Adipocyte (in vitro differentiated cells): Measurements from ENCODE around the gene TMEM140.
"Not testable (repeated sequence)": the region's sequence is repeated elsewhere in the genome, so short reads cannot be mapped to it uniquely, and the experiment has no call there.

Experiments used
- DNase-seq: peaks from one replicate; pipeline ENCODE4 v3.0.0-alpha.2; 2015; ENCODE audit warnings: low read depth
- H3K27me3 ChIP-seq: replicated peaks from 2 replicates; pipeline ENCODE4 v1.7.0; 2013; ENCODE audit warnings: mild to moderate bottlenecking, low read length, moderate library complexity; ENCODE audit not compliant: control insufficient read depth, insufficient read depth
- H3K36me3 ChIP-seq: 2 replicates; pipeline ENCODE4 v1.7.0; 2013; ENCODE audit warnings: low read length, mild to moderate bottlenecking, moderate library complexity; ENCODE audit not compliant: control insufficient read depth, insufficient read depth, severe bottlenecking
- H3K4me1 ChIP-seq: 2 replicates; pipeline ENCODE4 v1.7.0; 2013; ENCODE audit warnings: mild to moderate bottlenecking, low read length, moderate library complexity; ENCODE audit not compliant: control insufficient read depth, insufficient read depth
- H3K4me3 ChIP-seq: 2 replicates; pipeline ENCODE4 v1.7.0; 2013; ENCODE audit warnings: mild to moderate bottlenecking, low read length, moderate library complexity
- H3K9ac ChIP-seq: 2 replicates; pipeline ENCODE4 v1.7.0; 2013; ENCODE audit warnings: mild to moderate bottlenecking, low read length, moderate library complexity
- H3K9me3 ChIP-seq: 2 replicates; pipeline ENCODE4 v1.7.0; 2013; ENCODE audit warnings: mild to moderate bottlenecking, low read length, moderate library complexity; ENCODE audit not compliant: control insufficient read depth

TMEM140 gene

GRCh38 chr7:135147899-135148721 is at the start of gene TMEM140:
TSS of gene TMEM140 (plus strand) at chr7:135148072. CDS start at chr7:135164442, 16,370 bp downstream.
- Histone ChIP-seq H3K9ac (peak within 1 kb of the TSS; percentile 92), H3K9me3 (no peaks in the 10 kb centered on the region), H3K4me3 (peak within 1 kb of the TSS; percentile 83), H3K4me1 (peaks cover 30% of the 10 kb centered on the region), H3K27me3 (no peaks in the 10 kb centered on the region), H3K36me3 (peaks cover 21% of the 10 kb centered on the region)
- DNase-seq = peak; percentile 55

DNA sequence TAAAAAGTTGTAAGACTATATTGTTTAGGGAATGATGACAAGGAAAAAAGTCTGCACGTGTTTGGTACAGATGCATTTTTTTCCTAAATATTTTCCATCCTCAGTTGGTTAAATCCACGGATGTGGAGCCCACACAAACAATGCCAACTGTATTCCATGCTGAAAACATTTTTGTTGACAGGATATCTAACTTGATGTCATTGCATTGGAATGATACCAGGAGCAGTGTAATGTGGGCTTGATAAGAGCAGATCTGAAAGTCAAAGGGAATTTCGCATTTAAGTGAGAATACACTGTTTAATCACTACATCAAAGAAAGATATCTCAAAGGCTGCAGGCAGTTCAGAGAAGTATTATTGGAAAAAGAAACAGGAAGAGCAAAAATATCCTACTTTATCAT is 49.5 kb upstream of the TMEM140 start:
- H3K9ac ChIP-seq = no peak overlapping the region
- H3K9me3 ChIP-seq = no peaks in the 10 kb centered on the region
- peaks cover 7% of the 10 kb centered on the region for H3K4me1 ChIP-seq
- H3K36me3 ChIP-seq = no peaks in the 10 kb centered on the region
- DNase-seq = no peak
- H3K4me3 ChIP-seq = no peak overlapping the region
- no peaks in the 10 kb centered on the region for H3K27me3 ChIP-seq

- H3K36me3 ChIP-seq = no peaks in the 10 kb centered on the region
- DNase-seq = peak; percentile 65
- no peaks in the 10 kb centered on the region for H3K9me3 ChIP-seq
- peaks cover 7% of the 10 kb centered on the region for H3K4me1 ChIP-seq
- H3K27me3 ChIP-seq = no peaks in the 10 kb centered on the region
- no peak overlapping the region for H3K4me3 ChIP-seq
- H3K9ac ChIP-seq = no peak overlapping the region
Measured at GRCh38 chr7:135100856-135101255, 47.0 kb upstream of the TMEM140 start.

- Histone ChIP-seq H3K9ac (no peak overlapping the region), H3K36me3 (no peaks in the 10 kb centered on the region), H3K4me3 (no peak overlapping the region), H3K9me3 (no peaks in the 10 kb centered on the region), H3K4me1 (peaks cover 7% of the 10 kb centered on the region), H3K27me3 (no peaks in the 10 kb centered on the region)
- DNase-seq = no peak
Measured at GRCh38 chr7:135102372-135102771, 45.5 kb upstream of the TMEM140 start.

DNA sequence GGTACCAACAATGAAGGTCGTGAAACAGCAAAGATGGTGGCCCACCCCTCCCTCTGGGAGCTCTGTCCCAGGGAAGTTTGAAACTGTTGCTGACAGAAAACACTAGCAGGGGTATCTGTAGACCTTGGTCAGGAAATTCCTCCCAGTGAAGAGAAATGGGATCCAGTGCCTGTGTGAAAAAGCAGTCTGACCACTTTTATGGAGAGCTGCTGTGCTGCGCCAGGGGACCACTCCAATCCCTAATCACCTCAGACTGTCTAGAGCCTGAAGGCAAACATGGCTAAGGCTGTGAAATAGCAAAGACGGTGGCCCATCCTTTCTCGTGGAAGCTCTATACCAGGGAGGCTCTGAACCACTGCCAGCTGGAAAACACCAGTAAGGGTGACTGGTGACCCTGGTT is 38.3 kb upstream of the TMEM140 start:
- H3K36me3 ChIP-seq = no peaks in the 10 kb centered on the region
- no peak overlapping the region for H3K4me3 ChIP-seq
- H3K9ac ChIP-seq = no peak overlapping the region
- H3K9me3 ChIP-seq = no peaks in the 10 kb centered on the region
- DNase-seq = no peak
- peaks cover 6% of the 10 kb centered on the region for H3K4me1 ChIP-seq
- no peaks in the 10 kb centered on the region for H3K27me3 ChIP-seq

DNA sequence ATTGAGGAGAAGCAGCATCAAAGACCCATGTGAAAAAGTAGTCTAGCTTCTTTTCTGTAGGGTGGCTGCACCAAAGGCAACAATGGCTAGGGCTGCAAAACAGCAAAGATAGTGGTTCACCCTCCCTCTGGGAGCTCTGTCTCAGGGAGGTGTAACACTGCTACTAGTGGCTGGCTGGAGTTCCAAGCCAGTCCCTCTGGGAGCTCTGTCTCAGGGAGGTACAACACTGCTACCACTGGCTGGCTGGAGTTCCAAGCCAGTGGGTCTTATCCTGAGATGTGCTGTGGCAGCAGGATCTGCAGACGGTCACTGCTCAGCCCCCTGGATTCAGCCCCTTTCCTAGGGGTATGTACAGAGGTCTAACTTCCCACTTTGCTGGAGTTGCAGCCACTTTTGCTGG is 37.9 kb upstream of the TMEM140 start:
- Histone ChIP-seq H3K4me1 (peaks cover 6% of the 10 kb centered on the region), H3K9me3 (no peaks in the 10 kb centered on the region)
- DNase-seq = no peak

GRCh38 chr7:135111379-135111778 is 36.5 kb upstream of the TMEM140 start:
- Histone ChIP-seq H3K27me3 (no peaks in the 10 kb centered on the region), H3K4me3 (no peak overlapping the region), H3K4me1 (peaks cover 6% of the 10 kb centered on the region), H3K9ac (no peak overlapping the region), H3K36me3 (no peaks in the 10 kb centered on the region), H3K9me3 (no peaks in the 10 kb centered on the region)
- DNase-seq = peak; percentile 2

More for the DNA sequence above, 37.9 kb upstream of the TMEM140 start:
- Histone ChIP-seq H3K36me3 (no peaks in the 10 kb centered on the region), H3K9ac (no peak overlapping the region), H3K27me3 (no peaks in the 10 kb centered on the region), H3K4me3 (no peak overlapping the region)

GRCh38 chr7:135114622-135115021 is 33.2 kb upstream of the TMEM140 start:
- Histone ChIP-seq H3K9me3 (no peaks in the 10 kb centered on the region), H3K27me3 (no peaks in the 10 kb centered on the region), H3K4me3 (no peak overlapping the region), H3K4me1 (peaks cover 6% of the 10 kb centered on the region), H3K9ac (no peak overlapping the region), H3K36me3 (no peaks in the 10 kb centered on the region)
- no peak for DNase-seq

DNA sequence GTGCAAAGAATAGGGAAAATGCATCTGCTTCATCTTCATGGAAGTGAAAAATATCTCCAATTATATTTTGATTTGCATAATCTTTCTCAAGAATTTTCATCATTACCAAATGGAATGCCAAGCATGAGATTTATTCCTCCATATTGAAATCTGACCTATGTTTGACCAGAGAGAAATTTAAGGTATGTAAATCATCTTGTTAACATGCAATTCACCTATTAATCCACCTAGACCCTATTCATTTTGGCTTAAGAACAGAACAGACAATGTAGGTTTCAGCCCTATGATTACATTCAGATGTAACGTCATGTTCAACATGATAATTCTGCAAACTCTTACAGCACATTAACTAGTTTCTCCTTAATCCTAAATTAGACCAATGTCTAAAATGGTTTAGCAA is 30.8 kb upstream of the TMEM140 start:
- Histone ChIP-seq H3K27me3 (no peaks in the 10 kb centered on the region), H3K9me3 (peaks cover 14% of the 10 kb centered on the region), H3K4me1 (no peaks in the 10 kb centered on the region), H3K4me3 (no peak overlapping the region), H3K9ac (no peak overlapping the region), H3K36me3 (no peaks in the 10 kb centered on the region)
- peak; percentile 1 for DNase-seq

DNA sequence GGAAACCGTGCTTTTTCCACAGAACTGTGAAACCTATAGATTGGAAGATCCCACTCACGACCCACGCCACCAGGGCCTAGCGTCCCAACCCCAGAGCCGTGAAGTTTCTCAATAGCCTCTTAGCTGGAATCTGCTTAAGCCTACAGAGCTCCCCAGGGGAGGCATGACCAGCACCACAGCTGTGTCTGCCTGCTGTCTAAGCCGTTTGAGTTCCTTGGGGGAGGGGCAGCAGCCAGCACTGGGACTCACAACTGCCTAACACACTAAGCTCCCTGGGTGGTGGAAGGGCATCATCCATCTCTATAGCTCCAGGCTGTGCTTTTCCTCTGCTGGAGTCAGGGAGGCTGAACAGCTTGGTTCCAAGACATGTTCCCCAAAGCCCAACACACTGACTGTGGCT is 26.0 kb upstream of the TMEM140 start:
- Histone ChIP-seq H3K9ac (no peak overlapping the region), H3K4me3 (no peak overlapping the region), H3K36me3 (no peaks in the 10 kb centered on the region), H3K9me3 (peaks cover 14% of the 10 kb centered on the region), H3K27me3 (no peaks in the 10 kb centered on the region), H3K4me1 (no peaks in the 10 kb centered on the region)
- no peak for DNase-seq

- not testable (repeated sequence) for H3K4me3 ChIP-seq, DNase-seq, H3K27me3 ChIP-seq, H3K9ac ChIP-seq, H3K4me1 ChIP-seq, H3K36me3 ChIP-seq
- peaks cover 14% of the 10 kb centered on the region for H3K9me3 ChIP-seq
Measured at GRCh38 chr7:135124631-135125030, 23.2 kb upstream of the TMEM140 start.

DNA sequence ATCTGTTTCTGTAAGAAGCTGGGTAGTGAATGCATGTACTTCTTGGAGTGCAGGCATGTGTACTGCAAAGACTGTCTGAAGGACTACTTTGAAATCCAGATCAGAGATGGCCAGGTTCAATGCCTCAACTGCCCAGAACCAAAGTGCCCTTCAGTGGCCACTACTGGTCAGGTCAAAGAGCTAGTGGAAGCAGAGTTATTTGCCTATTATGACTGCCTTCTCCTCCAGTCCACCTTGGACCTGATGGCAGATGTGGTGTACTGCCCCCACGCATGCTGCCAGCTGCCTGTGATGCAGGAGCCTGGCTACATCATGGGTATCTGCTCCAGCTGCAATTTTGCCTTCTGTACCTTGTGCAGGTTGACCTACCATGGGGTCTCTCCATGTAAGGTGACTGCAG is 18.9 kb upstream of the TMEM140 start:
- Histone ChIP-seq H3K9ac (no peak overlapping the region), H3K9me3 (peaks cover 11% of the 10 kb centered on the region), H3K36me3 (no peaks in the 10 kb centered on the region), H3K27me3 (no peaks in the 10 kb centered on the region), H3K4me3 (no peak overlapping the region), H3K4me1 (no peaks in the 10 kb centered on the region)
- DNase-seq = no peak
